Aorta (tissue), 5 donors: ENCODE data around the gene P3H2. TPM values are rescaled to one million over a fixed set of nuclear protein-coding genes. Genes with fewer than 3 reads are reported as not detected.

ENCODE experiments used
- ATAC-seq: fragments of 200-7000 bp; cut with Tn5 transposase; one replicate; pipeline ENCODE4 v1.9.1; 2022; ENCODE audit warnings: moderate library complexity; ENCODE audit not compliant: low FRiP score
- DNase-seq, 2 donors: peaks; one replicate each; pipeline ENCODE4 v3.0.0-alpha.2; 2020
- H3K27ac ChIP-seq, 2 donors: one replicate each; pipeline ENCODE4 v1.5.1; 2013; ENCODE audit warnings: low read length in 2 of 2, mild to moderate bottlenecking in 2 of 2, moderate library complexity in 2 of 2, control low read depth in 1 of 2, inconsistent platforms in 1 of 2, low read depth in 1 of 2
- H3K27me3 ChIP-seq, 2 donors: one replicate each; pipeline ENCODE4 v1.6.1; 2013; ENCODE audit warnings: control low read depth in 1 of 2, low read length in 1 of 2, mild to moderate bottlenecking in 1 of 2, moderate library complexity in 1 of 2; ENCODE audit not compliant: insufficient read depth in 2 of 2, control insufficient read depth in 1 of 2
- H3K36me3 ChIP-seq, 2 donors: one replicate each; pipeline ENCODE4 v1.6.1; 2013; ENCODE audit warnings: control low read depth in 1 of 2, low read length in 1 of 2, mild to moderate bottlenecking in 1 of 2; ENCODE audit not compliant: insufficient read depth in 2 of 2, control insufficient read depth in 1 of 2
- H3K4me1 ChIP-seq, 2 donors: one replicate each; pipeline ENCODE4 v1.6.1; 2013; ENCODE audit warnings: low read length in 2 of 2, control low read depth in 1 of 2, mild to moderate bottlenecking in 1 of 2, moderate library complexity in 1 of 2; ENCODE audit not compliant: insufficient read depth in 2 of 2, control insufficient read depth in 1 of 2
- H3K4me3 ChIP-seq, 2 donors: one replicate each; pipeline ENCODE4 v1.5.1; 2013; ENCODE audit warnings: low read length in 2 of 2, control low read depth in 1 of 2, mild to moderate bottlenecking in 1 of 2
- H3K9me3 ChIP-seq: one replicate; pipeline ENCODE4 v1.6.1; 2013; ENCODE audit warnings: mild to moderate bottlenecking, low read length; ENCODE audit not compliant: control insufficient read depth
- whole genome bisulfite sequencing, 2 donors: extraction: QIAGEN DNeasy Blood & Tissue Kit; methylation state at CpG; one replicate each; pipeline ENCODE4 v1.1.7; 2013; 5-methylcytosine and 5-hydroxymethylcytosine counted together
- intact Hi-C, 2 donors: fragments of 100-400 bp; cut with DNase I; formaldehyde crosslinking; loops; one replicate each; pipeline versions ENCODE4 v1.14.2 to v1.15.0; 2022
- polyA plus RNA-seq, 2 donors: library from polyadenylated mRNA; stranded (reverse); fragments of 200-250 nt; gene quantifications; one replicate each; pipeline ENCODE4 v1.2.3, GENCODE V29; 2013
- total RNA-seq, 2 donors: library from RNA; stranded (reverse); fragmentation: NEBNext Ultra II Directional; extraction: Animal tissue kit (Norgen Biotek cat#: 25700); gene quantifications; one replicate each; pipeline ENCODE4 v1.2.1, GENCODE V29; 2021
- donor health status: healthy with polysubstance abuse.
- donor health status: Bipolar disorder and iron deficiency.
- donor health status: DM: no; HTN: no; CAD: no.
- donor health status: DM: no; HTN: no; CAD: no.
- donor health status: DM: yes; HTN: yes; CAD: no.

Gene P3H2
- total and polyA plus RNA-seq, 4 donors: 6.1 to 25.8 (median 15.7) TPM

DNA sequence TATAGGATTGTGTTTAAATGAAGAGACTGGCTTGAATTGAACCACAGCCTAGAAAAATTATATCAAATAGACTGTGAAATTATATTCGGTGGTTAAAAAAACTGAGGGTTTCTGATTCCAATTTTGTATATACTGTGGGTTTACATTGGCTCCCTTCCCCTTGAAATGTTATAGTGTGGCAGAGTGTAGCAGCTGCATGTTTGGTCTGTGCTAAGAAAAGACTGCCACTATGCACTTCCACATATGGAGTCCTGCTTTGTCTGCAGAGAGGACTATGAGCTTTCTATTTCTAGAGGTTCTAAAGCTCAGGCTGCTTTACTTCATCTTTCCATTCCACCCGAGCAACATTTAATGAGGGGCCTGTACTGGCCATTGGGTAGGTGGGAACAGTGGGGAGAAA is 112.3 kb downstream of the P3H2 start:
- Histone ChIP-seq H3K36me3 (no peaks in the 10 kb centered on the region), H3K9me3 (no peaks in the 10 kb centered on the region), H3K27me3 (no peaks in the 10 kb centered on the region), H3K4me3 (no peak overlapping the region), H3K4me1 (peaks cover 0 to 2% of the 10 kb centered on the region in 2 donors), H3K27ac (no peak overlapping the region)
- 20 to 24% methylated on average over 2 of the region's 2 CpGs for WGBS, 2 donors
- ATAC-seq (no peak), DNase-seq (no peak)
- intact Hi-C loops: no loop called here

DNA sequence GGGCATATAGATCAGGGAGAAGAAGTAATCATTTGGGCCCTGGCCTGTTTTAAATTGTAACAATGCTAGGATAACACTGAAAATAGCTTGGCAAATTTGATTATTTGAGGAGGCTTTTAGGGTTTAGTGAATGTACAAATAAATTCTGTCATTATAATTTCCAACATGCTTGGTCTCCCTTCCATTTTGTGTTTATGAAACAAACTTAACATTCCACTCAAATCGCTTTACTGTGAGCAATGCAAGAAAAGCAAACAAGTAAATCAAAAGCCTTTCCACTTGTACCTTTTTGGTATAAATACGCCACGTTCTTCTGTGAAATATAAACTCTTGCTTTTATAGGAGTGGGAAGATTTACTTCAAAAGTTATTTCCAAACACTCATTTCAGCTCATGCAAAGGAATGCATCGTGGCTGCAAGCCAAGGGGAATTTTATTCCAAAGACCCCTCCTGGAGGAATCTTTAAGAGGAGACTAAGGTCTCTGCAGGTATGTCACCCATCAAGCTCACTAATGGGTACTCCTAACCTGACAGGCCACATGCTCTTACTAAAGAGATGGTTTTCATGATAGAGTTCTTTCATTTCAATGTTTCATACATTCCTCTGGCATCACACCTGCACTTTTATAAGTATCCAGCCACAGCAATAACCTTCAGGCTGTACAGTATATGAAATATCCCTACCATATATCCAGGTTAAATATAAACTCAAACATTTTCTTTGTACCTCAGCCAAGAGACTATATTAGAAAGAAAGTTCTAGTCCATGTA is 115.2 kb downstream of the P3H2 start:
- intact Hi-C loops: no loop called here
- DNase-seq (no peak), ATAC-seq (no peak)
- Histone ChIP-seq H3K27me3 (no peaks in the 10 kb centered on the region), H3K36me3 (no peaks in the 10 kb centered on the region), H3K27ac (no peak overlapping the region), H3K9me3 (no peaks in the 10 kb centered on the region), H3K4me1 (no peaks in the 10 kb centered on the region), H3K4me3 (no peak overlapping the region)
- 59 to 66% methylated on average over 4 of the region's 4 CpGs for WGBS, 2 donors

DNA sequence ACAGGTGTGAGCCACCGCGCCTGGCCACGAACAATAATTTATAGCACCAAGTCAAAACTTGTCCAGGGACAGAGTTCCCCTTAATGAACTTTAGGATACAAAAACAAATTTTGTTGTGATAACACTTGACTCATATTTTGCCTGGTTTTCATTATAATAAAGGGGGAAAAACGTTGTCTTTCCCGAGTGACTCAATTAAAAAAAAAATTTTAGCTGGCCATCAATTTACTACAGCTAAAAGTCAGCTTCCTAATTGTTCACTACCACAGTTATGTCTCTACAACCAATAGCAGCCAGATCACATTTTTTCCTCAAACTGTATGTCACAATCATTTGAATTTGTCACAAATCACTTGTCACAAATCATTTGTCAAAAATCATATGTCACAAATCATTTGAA is 116.0 kb downstream of the P3H2 start:
- Histone ChIP-seq H3K27me3 (no peaks in the 10 kb centered on the region), H3K27ac (no peak overlapping the region), H3K4me3 (no peak overlapping the region), H3K9me3 (no peaks in the 10 kb centered on the region), H3K36me3 (no peaks in the 10 kb centered on the region), H3K4me1 (no peaks in the 10 kb centered on the region)
- WGBS, 2 donors: 70 to 82% methylated on average over 5 of the region's 5 CpGs
- intact Hi-C loops: no loop called here
- no peak for ATAC-seq
- DNase-seq: no peak

DNA sequence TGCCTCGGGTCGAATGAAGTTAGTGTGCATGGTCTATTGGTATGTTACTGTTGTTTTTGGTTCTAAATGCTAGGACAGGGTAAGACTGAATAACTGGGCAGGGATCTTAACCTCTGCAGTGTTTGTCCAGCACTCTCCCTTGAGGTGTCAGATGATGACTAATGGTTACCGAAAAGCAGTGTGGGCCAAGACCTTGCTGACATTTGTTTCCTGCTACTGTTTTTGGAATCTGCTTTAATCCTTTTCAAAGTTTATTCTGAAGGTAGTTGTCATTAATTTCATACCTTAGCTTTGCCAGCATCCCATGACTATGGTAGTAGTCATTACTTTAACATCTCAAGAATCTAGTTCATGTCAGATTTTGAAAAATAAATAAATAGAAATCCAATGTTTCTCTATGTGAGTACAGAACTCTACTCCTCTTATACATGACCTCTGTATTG is 117.0 kb downstream of the P3H2 start:
- intact Hi-C loops: no loop called here
- no peak overlapping the region for H3K4me3 ChIP-seq
- no peaks in the 10 kb centered on the region for H3K4me1 ChIP-seq
- H3K36me3 ChIP-seq: no peaks in the 10 kb centered on the region
- H3K27ac ChIP-seq: no peak overlapping the region
- ATAC-seq (no peak), DNase-seq (no peak)
- WGBS, 2 donors: 11 to 12% methylated on average over 3 of the region's 3 CpGs
- H3K9me3 ChIP-seq: no peaks in the 10 kb centered on the region
- H3K27me3 ChIP-seq: no peaks in the 10 kb centered on the region

- ATAC-seq: no peak
- Histone ChIP-seq H3K4me1 (no peaks in the 10 kb centered on the region), H3K36me3 (no peaks in the 10 kb centered on the region), H3K4me3 (no peak overlapping the region), H3K27ac (no peak overlapping the region), H3K27me3 (no peaks in the 10 kb centered on the region), H3K9me3 (no peaks in the 10 kb centered on the region)
- no peak for DNase-seq
- WGBS, 2 donors: 47 to 54% methylated on average over 3 of the region's 3 CpGs
- intact Hi-C loops: no loop called here
Measured at GRCh38 chr3:190003068-190003467, 117.6 kb downstream of the P3H2 start.

DNA sequence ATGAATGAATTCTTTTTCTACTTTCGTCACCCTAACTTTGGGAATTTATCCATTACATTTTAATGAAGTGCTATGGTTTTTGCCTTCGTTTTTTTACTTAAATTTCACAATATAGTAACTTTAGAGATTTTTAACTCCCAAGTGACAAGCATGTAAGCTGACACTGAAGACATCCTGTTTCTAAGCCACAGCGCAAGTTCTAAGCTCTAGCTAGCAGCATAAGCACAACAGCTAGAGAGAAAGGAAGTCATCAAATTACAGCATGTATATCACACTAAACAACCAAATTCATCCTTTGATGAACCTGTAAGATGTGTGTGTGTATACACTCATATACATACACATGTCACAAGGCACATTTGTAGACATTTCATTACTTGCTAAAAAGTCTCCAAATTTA is 119.3 kb downstream of the P3H2 start:
- DNase-seq: no peak
- 78 to 93% methylated on average over 3 of the region's 3 CpGs for whole genome bisulfite sequencing, 2 donors
- Histone ChIP-seq H3K36me3 (no peaks in the 10 kb centered on the region), H3K4me3 (no peak overlapping the region), H3K27ac (no peak overlapping the region), H3K4me1 (no peaks in the 10 kb centered on the region), H3K27me3 (no peaks in the 10 kb centered on the region), H3K9me3 (no peaks in the 10 kb centered on the region)
- ATAC-seq: no peak
- intact Hi-C loops: no loop called here

- Histone ChIP-seq H3K4me1 (no peaks in the 10 kb centered on the region), H3K9me3 (no peaks in the 10 kb centered on the region), H3K36me3 (no peaks in the 10 kb centered on the region), H3K4me3 (no peak overlapping the region), H3K27ac (no peak overlapping the region), H3K27me3 (no peaks in the 10 kb centered on the region)
- 93 to 95% methylated on average over 5 of the region's 5 CpGs for WGBS, 2 donors
- intact Hi-C loops: no loop called here
- ATAC-seq (no peak), DNase-seq (no peak)
Measured at GRCh38 chr3:190000861-190001196, 119.9 kb downstream of the P3H2 start.

- DNase-seq (no peak), ATAC-seq (no peak)
- Histone ChIP-seq H3K27ac (no peak overlapping the region), H3K4me1 (no peaks in the 10 kb centered on the region), H3K4me3 (no peak overlapping the region), H3K27me3 (no peaks in the 10 kb centered on the region), H3K36me3 (no peaks in the 10 kb centered on the region), H3K9me3 (no peaks in the 10 kb centered on the region)
- intact Hi-C loops: no loop called here
- 90 to 93% methylated on average over 4 of the region's 4 CpGs for WGBS, 2 donors
Measured at GRCh38 chr3:190000187-190000860, 120.4 kb downstream of the P3H2 start.

DNA sequence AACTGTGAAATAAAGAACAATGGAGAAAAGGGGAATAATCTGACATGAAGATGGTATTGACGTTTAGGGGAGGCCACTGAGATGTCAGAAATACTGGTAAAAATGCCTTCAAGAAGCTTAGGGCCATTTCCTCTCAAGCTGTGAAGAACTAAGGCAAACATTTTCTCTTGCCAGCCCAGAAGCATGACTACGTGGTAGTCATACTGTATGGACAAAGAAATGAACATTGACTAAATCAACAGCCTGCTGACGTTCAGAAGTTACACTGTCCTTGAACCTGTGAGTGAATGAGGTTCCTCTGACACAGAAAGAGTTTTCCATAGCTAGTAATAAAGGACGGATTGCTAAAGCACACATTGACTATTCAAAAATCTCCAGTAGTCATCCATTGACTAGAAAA is 121.0 kb downstream of the P3H2 start:
- Histone ChIP-seq H3K4me1 (peaks cover 0 to 2% of the 10 kb centered on the region in 2 donors), H3K4me3 (no peak overlapping the region), H3K36me3 (no peaks in the 10 kb centered on the region), H3K27me3 (no peaks in the 10 kb centered on the region), H3K27ac (no peak overlapping the region), H3K9me3 (no peaks in the 10 kb centered on the region)
- DNase-seq: no peak
- intact Hi-C loops: no loop called here
- 84 to 88% methylated on average over 4 of the region's 4 CpGs for WGBS, 2 donors
- no peak for ATAC-seq
